Ishikawa (cell line): ENCODE results near the gene DNAL1.

ENCODE experiments used
- CEBPB ChIP-seq: IDR thresholded peaks from 2 replicates; pipeline ENCODE4 v1.6.1; 2012
- CREB1 ChIP-seq: IDR thresholded peaks from 2 replicates; pipeline ENCODE4 v1.6.1; 2012; ENCODE audit warnings: low read depth
- EGR1 ChIP-seq: IDR thresholded peaks from 2 replicates; pipeline ENCODE4 v1.6.1; 2012
- EP300 ChIP-seq: IDR thresholded peaks from 2 replicates; pipeline ENCODE4 v1.6.1; 2012; ENCODE audit warnings: borderline replicate concordance
- MAX ChIP-seq: IDR thresholded peaks from 2 replicates; pipeline ENCODE4 v1.6.1; 2012
- RAD21 ChIP-seq: IDR thresholded peaks from 2 replicates; pipeline ENCODE4 v1.6.1; 2012; ENCODE audit warnings: low read depth
- TAF1 ChIP-seq: IDR thresholded peaks from 2 replicates; pipeline ENCODE4 v1.6.1; 2012; ENCODE audit warnings: low read depth, mild to moderate bottlenecking
- YY1 ChIP-seq: IDR thresholded peaks from 2 replicates; pipeline ENCODE4 v1.6.1; 2012; ENCODE audit warnings: low read depth
- TF ChIP-seq, protein P1 (sequence below): IDR thresholded peaks from 2 replicates; pipeline ENCODE4 v1.6.1; 2012; ENCODE audit warnings: low read depth, mild to moderate bottlenecking

DNA sequence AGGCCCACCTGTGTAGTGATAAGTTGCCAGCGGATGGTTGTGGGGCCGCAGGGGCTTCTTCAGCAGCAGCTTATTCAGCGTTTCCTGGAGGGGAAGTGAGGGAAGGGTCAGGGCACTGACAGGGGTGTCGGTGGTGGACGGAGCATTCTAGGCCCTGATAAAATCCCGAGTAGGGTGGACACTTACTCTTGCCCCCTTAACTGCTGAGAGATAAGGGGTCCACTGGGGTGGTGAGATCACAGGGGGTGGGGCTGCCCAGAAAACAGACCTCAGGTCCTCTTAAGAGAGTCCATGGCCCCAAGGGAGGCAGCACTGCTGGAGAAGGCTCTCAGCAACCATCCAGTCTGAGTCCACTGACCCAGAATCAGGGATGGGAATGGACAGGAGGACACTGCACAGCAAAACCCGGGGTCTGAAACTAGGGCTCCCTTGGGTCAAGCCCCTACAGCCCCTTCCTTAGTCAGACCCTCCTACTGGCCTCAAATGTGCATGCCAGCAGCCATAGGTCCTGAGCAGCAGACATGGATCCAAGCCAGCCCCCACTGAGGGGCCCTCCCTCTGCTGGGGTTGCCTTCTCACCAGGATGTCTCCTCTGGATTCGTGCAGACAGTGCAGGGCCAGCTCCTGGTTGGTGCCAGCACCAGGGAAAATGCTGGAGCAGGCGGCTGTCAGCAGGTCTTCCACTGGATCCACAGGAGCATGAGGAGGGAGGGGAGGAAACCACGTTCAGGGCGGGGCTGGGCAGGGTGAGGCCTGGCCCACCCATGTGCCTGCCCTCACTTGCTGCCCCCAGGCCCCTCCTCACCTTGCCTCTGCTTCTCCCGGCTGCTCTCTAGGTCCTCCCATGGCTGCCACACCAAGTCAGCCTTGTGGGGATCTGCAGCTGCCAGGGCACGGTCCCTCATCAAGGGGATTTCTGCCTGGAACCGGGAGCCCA, 81.5 kb downstream of the DNAL1 start:
- TF ChIP-seq CEBPB (no peak), CREB1 (no peak), YY1 (no peak), EP300 (no peak), TAF1 (no peak), RAD21 (no peak), MAX (no peak), EGR1 (no peak)
- TF ChIP-seq, protein P1, sequence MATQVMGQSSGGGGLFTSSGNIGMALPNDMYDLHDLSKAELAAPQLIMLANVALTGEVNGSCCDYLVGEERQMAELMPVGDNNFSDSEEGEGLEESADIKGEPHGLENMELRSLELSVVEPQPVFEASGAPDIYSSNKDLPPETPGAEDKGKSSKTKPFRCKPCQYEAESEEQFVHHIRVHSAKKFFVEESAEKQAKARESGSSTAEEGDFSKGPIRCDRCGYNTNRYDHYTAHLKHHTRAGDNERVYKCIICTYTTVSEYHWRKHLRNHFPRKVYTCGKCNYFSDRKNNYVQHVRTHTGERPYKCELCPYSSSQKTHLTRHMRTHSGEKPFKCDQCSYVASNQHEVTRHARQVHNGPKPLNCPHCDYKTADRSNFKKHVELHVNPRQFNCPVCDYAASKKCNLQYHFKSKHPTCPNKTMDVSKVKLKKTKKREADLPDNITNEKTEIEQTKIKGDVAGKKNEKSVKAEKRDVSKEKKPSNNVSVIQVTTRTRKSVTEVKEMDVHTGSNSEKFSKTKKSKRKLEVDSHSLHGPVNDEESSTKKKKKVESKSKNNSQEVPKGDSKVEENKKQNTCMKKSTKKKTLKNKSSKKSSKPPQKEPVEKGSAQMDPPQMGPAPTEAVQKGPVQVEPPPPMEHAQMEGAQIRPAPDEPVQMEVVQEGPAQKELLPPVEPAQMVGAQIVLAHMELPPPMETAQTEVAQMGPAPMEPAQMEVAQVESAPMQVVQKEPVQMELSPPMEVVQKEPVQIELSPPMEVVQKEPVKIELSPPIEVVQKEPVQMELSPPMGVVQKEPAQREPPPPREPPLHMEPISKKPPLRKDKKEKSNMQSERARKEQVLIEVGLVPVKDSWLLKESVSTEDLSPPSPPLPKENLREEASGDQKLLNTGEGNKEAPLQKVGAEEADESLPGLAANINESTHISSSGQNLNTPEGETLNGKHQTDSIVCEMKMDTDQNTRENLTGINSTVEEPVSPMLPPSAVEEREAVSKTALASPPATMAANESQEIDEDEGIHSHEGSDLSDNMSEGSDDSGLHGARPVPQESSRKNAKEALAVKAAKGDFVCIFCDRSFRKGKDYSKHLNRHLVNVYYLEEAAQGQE = no peak
